DND-41 (cell line): ENCODE measurements around the gene MLX.

Experiments
- ATAC-seq: fragments of 200-7000 bp; cut with Tn5 transposase; 3 replicates; pipeline ENCODE4 v1.9.1; 2021; ENCODE audit warnings: low read depth; ENCODE audit not compliant: insufficient read depth
- DNase-seq: peaks from one replicate; pipeline ENCODE4 v3.0.0-alpha.2; 2020
- H2AFZ ChIP-seq: 2 replicates; pipeline ENCODE4 v1.6.0; 2012; ENCODE audit warnings: low read depth, low read length
- H3K27ac ChIP-seq: 2 replicates; pipeline ENCODE4 v1.5.1; 2012; ENCODE audit warnings: low read length, inconsistent platforms
- H3K27me3 ChIP-seq: fragments of 200-600 bp; sonication (generic); 2 replicates; pipeline ENCODE4 v1.6.0; 2012; ENCODE audit warnings: low read length, mild to moderate bottlenecking, inconsistent platforms; ENCODE audit not compliant: insufficient read depth, poor library complexity
- H3K36me3 ChIP-seq: 2 replicates; pipeline ENCODE4 v1.5.1; 2012; ENCODE audit warnings: low read length, inconsistent platforms; ENCODE audit not compliant: insufficient read depth
- H3K4me1 ChIP-seq: 2 replicates; pipeline ENCODE4 v1.5.1; 2012; ENCODE audit warnings: mild to moderate bottlenecking, low read length; ENCODE audit not compliant: insufficient read depth
- H3K4me2 ChIP-seq: 2 replicates; pipeline ENCODE4 v1.6.0; 2012; ENCODE audit warnings: mild to moderate bottlenecking, moderate library complexity, low read length, inconsistent platforms; ENCODE audit not compliant: insufficient read depth
- H3K4me3 ChIP-seq, 2 experiments: fragments of 200-600 bp in 1 of 2; shearing (Covaris generic) in 1 of 2; 2 replicates each; pipeline ENCODE4 v1.5.1; 2012 to 2016; ENCODE audit warnings: inconsistent platforms in 2 of 2, low read length in 2 of 2, mild to moderate bottlenecking in 2 of 2, low read depth in 1 of 2, moderate library complexity in 1 of 2
- H3K79me2 ChIP-seq: 2 replicates; pipeline ENCODE4 v1.6.0; 2012; ENCODE audit warnings: low read length, inconsistent platforms; ENCODE audit not compliant: insufficient read depth
- H3K9ac ChIP-seq: 2 replicates; pipeline ENCODE4 v1.6.0; 2012; ENCODE audit warnings: low read depth, mild to moderate bottlenecking, inconsistent platforms, low read length, moderate library complexity
- H3K9me3 ChIP-seq: 2 replicates; pipeline ENCODE4 v1.5.1; 2012; ENCODE audit warnings: low read length, moderate library complexity, mild to moderate bottlenecking, inconsistent platforms; ENCODE audit not compliant: insufficient read depth, severe bottlenecking
- H4K20me1 ChIP-seq: 2 replicates; pipeline ENCODE4 v1.6.0; 2012; ENCODE audit warnings: low read length; ENCODE audit not compliant: insufficient read depth
- EZH2 ChIP-seq: IDR thresholded peaks from 3 replicates; pipeline ENCODE4 v1.6.1; 2012; ENCODE audit warnings: borderline replicate concordance, low read depth, mild to moderate bottlenecking, moderate library complexity, low read length, inconsistent platforms; ENCODE audit not compliant: severe bottlenecking
- TF ChIP-seq, protein P1 (sequence below): IDR thresholded peaks from 2 replicates; pipeline ENCODE4 v1.5.1; 2012; ENCODE audit warnings: borderline replicate concordance, low read length, moderate library complexity, mild to moderate bottlenecking; ENCODE audit not compliant: poor library complexity, severe bottlenecking; ENCODE audit errors: extremely low read depth

The MLX gene

DNA sequence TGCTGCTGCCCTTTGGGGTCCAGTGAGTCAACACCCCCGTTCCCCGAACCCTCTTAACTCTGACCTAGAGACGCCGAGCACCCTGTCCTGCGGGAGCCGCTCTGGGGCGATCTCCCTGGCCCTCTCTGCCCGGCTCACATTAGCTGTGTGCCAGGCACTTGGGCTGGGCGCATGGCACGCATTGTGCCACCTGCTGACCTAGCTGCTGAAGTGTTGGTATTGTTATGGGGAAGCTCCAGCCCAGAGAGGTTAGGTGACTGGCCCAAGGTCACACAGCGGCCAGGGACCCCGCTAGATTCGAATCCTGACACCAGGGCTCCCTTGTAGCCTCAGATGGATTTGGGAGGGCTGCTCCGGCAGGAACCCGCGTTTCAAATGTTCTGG is 13.0 kb upstream of the MLX start:
- peak overlapping the region; percentile 90 for H3K9ac ChIP-seq
- peak overlapping the region; percentile 88; the same call in 1 of the 2 replicates for H2AFZ ChIP-seq
- peaks cover 25% of the 10 kb centered on the region for H3K4me1 ChIP-seq
- 0 out of 2 replicates have a peak, but pooled peaks cover 3% of the 10 kb centered on the region for H4K20me1 ChIP-seq
- H3K4me3 ChIP-seq = peak overlapping the region; percentile 70 to 88
- peaks cover 7% of the 10 kb centered on the region for H3K36me3 ChIP-seq
- peak; percentile 32 for DNase-seq
- H3K9me3 ChIP-seq = no peaks in the 10 kb centered on the region
- peaks cover 31% of the 10 kb centered on the region for H3K79me2 ChIP-seq
- ATAC-seq = no peak; the same call in 2 of the 3 replicates
- peak overlapping the region; percentile 83 for H3K4me2 ChIP-seq
- no peaks in the 10 kb centered on the region for H3K27me3 ChIP-seq
- TF ChIP-seq EZH2 = no peak
- TF ChIP-seq, protein P1, sequence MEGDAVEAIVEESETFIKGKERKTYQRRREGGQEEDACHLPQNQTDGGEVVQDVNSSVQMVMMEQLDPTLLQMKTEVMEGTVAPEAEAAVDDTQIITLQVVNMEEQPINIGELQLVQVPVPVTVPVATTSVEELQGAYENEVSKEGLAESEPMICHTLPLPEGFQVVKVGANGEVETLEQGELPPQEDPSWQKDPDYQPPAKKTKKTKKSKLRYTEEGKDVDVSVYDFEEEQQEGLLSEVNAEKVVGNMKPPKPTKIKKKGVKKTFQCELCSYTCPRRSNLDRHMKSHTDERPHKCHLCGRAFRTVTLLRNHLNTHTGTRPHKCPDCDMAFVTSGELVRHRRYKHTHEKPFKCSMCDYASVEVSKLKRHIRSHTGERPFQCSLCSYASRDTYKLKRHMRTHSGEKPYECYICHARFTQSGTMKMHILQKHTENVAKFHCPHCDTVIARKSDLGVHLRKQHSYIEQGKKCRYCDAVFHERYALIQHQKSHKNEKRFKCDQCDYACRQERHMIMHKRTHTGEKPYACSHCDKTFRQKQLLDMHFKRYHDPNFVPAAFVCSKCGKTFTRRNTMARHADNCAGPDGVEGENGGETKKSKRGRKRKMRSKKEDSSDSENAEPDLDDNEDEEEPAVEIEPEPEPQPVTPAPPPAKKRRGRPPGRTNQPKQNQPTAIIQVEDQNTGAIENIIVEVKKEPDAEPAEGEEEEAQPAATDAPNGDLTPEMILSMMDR = peak; percentile 43
- peak overlapping the region; percentile 85 for H3K27ac ChIP-seq

DNA sequence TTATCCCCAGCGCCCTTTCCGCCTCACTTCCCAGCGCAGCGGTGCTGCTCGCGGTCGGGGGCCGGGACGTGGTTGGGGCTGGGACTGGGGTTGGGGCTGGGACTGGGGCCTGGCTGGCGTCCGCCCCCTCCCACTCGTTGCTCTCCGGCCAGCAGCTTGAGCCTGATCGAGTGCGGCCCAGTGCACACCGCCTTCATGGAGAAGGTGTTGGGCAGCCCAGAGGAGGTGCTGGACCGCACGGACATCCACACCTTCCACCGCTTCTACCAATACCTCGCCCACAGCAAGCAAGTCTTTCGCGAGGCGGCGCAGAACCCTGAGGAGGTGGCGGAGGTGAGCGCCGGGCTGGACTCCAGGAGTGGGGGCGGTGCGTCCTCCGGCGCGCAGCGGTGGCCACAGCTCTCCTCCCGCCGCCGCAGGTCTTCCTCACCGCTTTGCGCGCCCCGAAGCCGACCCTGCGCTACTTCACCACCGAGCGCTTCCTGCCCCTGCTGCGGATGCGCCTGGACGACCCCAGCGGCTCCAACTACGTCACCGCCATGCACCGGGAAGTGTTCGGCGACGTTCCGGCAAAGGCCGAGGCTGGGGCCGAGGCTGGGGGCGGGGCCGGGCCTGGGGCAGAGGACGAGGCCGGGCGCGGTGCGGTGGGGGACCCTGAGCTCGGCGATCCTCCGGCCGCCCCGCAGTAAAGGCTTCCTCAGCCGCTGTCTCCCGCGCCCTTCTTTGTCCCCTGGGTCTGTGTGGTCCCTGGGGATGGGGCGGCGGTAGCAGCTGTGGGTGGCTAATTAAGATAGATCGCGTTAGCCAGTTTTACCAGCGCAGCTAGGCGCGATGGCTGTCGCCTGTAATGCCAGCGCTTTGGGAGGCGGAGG is 12.4 kb upstream of the MLX start:
- TF ChIP-seq, protein P1 = peak; percentile 9
- no peak for TF ChIP-seq EZH2
- Histone ChIP-seq H3K4me1 (peaks cover 25% of the 10 kb centered on the region), H3K27me3 (no peaks in the 10 kb centered on the region), H4K20me1 (0 out of 2 replicates have a peak, but pooled peaks cover 3% of the 10 kb centered on the region), H3K36me3 (peaks cover 7% of the 10 kb centered on the region; the same call in 1 of the 2 replicates), H3K4me2 (peak overlapping the region; percentile 83), H3K4me3 (peak overlapping the region; percentile 70 to 88), H3K9ac (peak overlapping the region; percentile 90), H2AFZ (peak overlapping the region; percentile 88), H3K9me3 (no peaks in the 10 kb centered on the region), H3K79me2 (peaks cover 31% of the 10 kb centered on the region), H3K27ac (peak overlapping the region; percentile 85)
- ATAC-seq = peak; percentile 95
- peak; percentile 90 for DNase-seq

- TF ChIP-seq, protein P1 = no peak
- TF ChIP-seq EZH2 = no peak
- peak; percentile 8; the same call in 1 of the 3 replicates for ATAC-seq
- H3K9ac ChIP-seq = peak overlapping the region; percentile 90
- H4K20me1 ChIP-seq = 0 out of 2 replicates have a peak, but pooled peaks cover 3% of the 10 kb centered on the region
- peak overlapping the region; percentile 70 to 88 for H3K4me3 ChIP-seq
- H3K79me2 ChIP-seq = peaks cover 31% of the 10 kb centered on the region
- H3K27me3 ChIP-seq = no peaks in the 10 kb centered on the region
- peak overlapping the region; percentile 88 for H2AFZ ChIP-seq
- H3K36me3 ChIP-seq = peaks cover 7% of the 10 kb centered on the region; the same call in 1 of the 2 replicates
- H3K27ac ChIP-seq = peak overlapping the region; percentile 85
- H3K4me1 ChIP-seq = peaks cover 25% of the 10 kb centered on the region
- H3K9me3 ChIP-seq = no peaks in the 10 kb centered on the region
- DNase-seq = no peak
- H3K4me2 ChIP-seq = peak overlapping the region; percentile 83
Measured at GRCh38 chr17:42555122-42555622, 11.7 kb upstream of the MLX start.
